Left hindlimb (tissue), 1 donor: ENCODE measurements around the gene MS4A1.
"Not testable (repeated sequence)": the region's sequence is repeated elsewhere in the genome, so short reads cannot be mapped to it uniquely, and the experiment has no call there.

Source experiments
- DNase-seq: peaks from one replicate; pipeline ENCODE4 v3.0.0-alpha.2; 2018

The MS4A1 gene

GRCh38 chr11:60504219-60504905 lies 48.7 kb downstream of the MS4A1 start:
- DNase-seq, result no peak

GRCh38 chr11:60509609-60510008 lies 54.0 kb downstream of the MS4A1 start:
- not testable (repeated sequence) for DNase-seq

DNA sequence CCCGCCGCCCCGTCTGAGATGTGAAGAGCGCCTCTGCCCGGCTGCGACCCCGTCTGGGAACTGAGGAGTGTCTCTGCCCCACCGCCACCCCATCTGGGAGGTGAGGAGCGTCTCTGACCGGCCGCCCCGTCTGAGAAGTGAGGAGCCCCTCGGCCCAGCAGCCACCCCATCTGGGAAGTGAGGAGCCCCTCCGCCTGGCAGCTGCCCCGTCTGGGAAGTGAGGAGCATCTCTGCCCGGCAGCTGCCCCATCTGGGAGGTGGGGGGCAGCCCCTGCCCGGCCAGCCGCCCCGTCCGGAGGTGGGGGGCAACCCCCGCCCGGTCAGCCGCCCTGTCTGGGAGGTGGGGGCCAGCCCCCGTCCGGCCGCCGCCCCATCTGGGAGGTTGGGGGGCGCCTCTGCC lies 54.6 kb downstream of the MS4A1 start:
- not testable (repeated sequence) for DNase-seq

- no peak for DNase-seq
Measured at GRCh38 chr11:60511393-60511792, 55.7 kb downstream of the MS4A1 start.

GRCh38 chr11:60512651-60513225 lies 57.1 kb downstream of the MS4A1 start:
- DNase-seq, result no peak

DNA sequence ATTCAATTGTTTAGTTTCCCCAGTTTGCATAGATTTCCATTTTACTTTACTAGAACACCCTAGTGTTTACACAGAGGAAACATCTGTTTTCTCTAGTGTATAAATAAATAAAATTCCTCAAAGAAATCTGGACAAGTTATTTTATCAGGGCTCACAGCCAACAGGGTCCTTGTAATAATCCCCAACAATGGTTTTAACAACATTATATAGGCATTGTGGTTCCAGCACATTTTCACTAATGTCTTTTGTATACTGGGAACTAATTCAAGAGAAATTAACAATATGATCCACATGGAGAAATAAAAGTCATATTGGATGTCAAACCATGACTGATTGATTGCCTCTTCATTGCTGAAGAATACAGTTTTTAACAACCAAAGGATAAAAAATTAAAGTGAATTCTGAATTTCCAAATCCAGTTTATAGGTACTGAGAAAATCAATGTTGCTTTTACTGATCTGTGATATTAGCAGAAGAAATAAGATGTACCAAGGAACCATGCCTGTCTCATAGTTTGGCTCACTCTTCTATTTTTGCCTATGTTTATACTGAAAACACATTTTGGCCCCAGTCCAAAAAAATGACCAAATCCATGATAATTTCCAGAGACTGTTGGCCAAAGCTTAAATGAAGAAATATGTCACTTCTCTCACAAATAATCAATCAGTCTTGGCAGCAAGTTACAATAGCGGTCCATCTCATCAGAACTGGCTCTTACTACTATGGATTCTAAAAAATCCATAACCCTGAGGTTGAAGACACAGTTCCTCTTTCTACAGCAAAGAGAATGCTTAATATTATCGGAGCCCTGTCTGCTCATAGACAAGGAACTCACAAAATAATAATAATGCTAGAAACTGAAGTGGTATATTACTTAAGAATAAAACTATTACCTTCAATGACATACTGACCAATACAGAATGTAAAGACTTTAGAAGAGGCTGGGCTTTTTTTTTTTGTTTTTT lies 58.1 kb downstream of the MS4A1 start:
- no peak for DNase-seq

GRCh38 chr11:60515144-60515855 lies 59.7 kb downstream of the MS4A1 start, which contains the start of gene MS4A13:
TSS of gene MS4A13 (plus strand) at chr11:60515392. CDS start at chr11:60518084, 2,692 bp downstream.
- no peak for DNase-seq
